Endothelial cell of umbilical vein (primary cell): ENCODE measurements around the gene NKX1-2. TPM values are rescaled to one million over a fixed set of nuclear protein-coding genes. Genes with fewer than 3 reads are reported as not detected.

Experiments used
- BruUV-seq: library from RNA; stranded (reverse); fragments of 400-500 nt; replicated peaks from 2 replicates; lab custom pipeline; 2021; lab: Mats Ljungman, UMichigan
- CTCF ChIA-PET: fragments of 300-600, 350-600 bp; sonication (Branson Sonifier 250); formaldehyde crosslinking; loops from one replicate; lab custom pipeline; 2021; ENCODE audit warnings: antibody characterized with exemption, inconsistent platforms; lab: Charles Lee
- POLR2A ChIA-PET: fragments of 300-600, 350-600 bp; sonication (Branson Sonifier 250); formaldehyde crosslinking; loops from one replicate; lab custom pipeline; 2021; ENCODE audit warnings: antibody characterized with exemption, inconsistent platforms; lab: Charles Lee
- DNase-seq: peaks from one replicate; pipeline ENCODE4 v3.0.0-alpha.2; 2011; ENCODE audit warnings: low read depth, low spot score
- FAIRE-seq: peaks from 2 replicates; lab custom pipeline; 2011; peaks lifted over from hg19 to GRCh38; lab: Jason Lieb, UNC
- H2AFZ ChIP-seq: 2 replicates; pipeline ENCODE4 v1.6.0; 2012; ENCODE audit warnings: low read depth, low read length, control low read depth, inconsistent platforms
- H3K27ac ChIP-seq: 2 replicates; pipeline ENCODE4 v1.5.1; 2011; ENCODE audit warnings: low read depth, mild to moderate bottlenecking, control low read depth, low read length, moderate library complexity; ENCODE audit not compliant: insufficient read depth
- H3K27me3 ChIP-seq, 2 experiments: 2 replicates each; pipeline versions ENCODE4 v1.6.0 to v1.6.1; 2011; ENCODE audit warnings: low read length in 2 of 2, mixed read lengths in 1 of 2; ENCODE audit not compliant: control insufficient read depth in 2 of 2, insufficient read depth in 2 of 2
- H3K36me3 ChIP-seq, 2 experiments: 2 replicates in 1 of 2; 3 replicates in 1 of 2; pipeline ENCODE4 v1.5.1; 2011; ENCODE audit warnings: low read length in 2 of 2, mild to moderate bottlenecking in 1 of 2, moderate library complexity in 1 of 2; ENCODE audit not compliant: control insufficient read depth in 2 of 2, insufficient read depth in 2 of 2; ENCODE audit errors: extremely low read depth in 1 of 2
- H3K4me1 ChIP-seq: 3 replicates; pipeline ENCODE4 v1.5.1; 2011; ENCODE audit warnings: mild to moderate bottlenecking, low read length; ENCODE audit not compliant: control insufficient read depth, insufficient read depth; ENCODE audit errors: extremely low read depth
- H3K4me2 ChIP-seq: 2 replicates; pipeline ENCODE4 v1.6.1; 2011; ENCODE audit warnings: low read length, control low read depth, mixed read lengths; ENCODE audit not compliant: insufficient read depth
- H3K4me3 ChIP-seq, 3 experiments: fragments of 200-600 bp in 1 of 3; sonication (generic), shearing (Covaris generic) in 1 of 3; replicated peaks in 1 of 3; 2 replicates each; pipeline ENCODE4 v1.5.1; 2011 to 2016; ENCODE audit warnings: control low read depth in 3 of 3, low read length in 3 of 3, mild to moderate bottlenecking in 2 of 3, inconsistent platforms in 1 of 3, low read depth in 1 of 3, moderate library complexity in 1 of 3; ENCODE audit not compliant: insufficient read depth in 1 of 3
- H3K79me2 ChIP-seq: 2 replicates; pipeline ENCODE4 v1.6.0; 2012; ENCODE audit warnings: low read length, inconsistent platforms; ENCODE audit not compliant: control insufficient read depth, insufficient read depth
- H3K9ac ChIP-seq: replicated peaks from 2 replicates; pipeline ENCODE3; 2011; ENCODE audit warnings: low read length, control low read depth; ENCODE audit not compliant: insufficient read depth; ENCODE audit errors: extremely low read depth
- H3K9me1 ChIP-seq: replicated peaks from 3 replicates; pipeline ENCODE4 v1.6.0; 2011; ENCODE audit warnings: mild to moderate bottlenecking, low read length; ENCODE audit not compliant: control insufficient read depth, insufficient read depth; ENCODE audit errors: extremely low read depth
- H3K9me3 ChIP-seq: replicated peaks from 2 replicates; pipeline ENCODE4 v1.5.1; 2012; ENCODE audit warnings: low read length, inconsistent platforms; ENCODE audit not compliant: control insufficient read depth, insufficient read depth
- H4K20me1 ChIP-seq: replicated peaks from 2 replicates; pipeline ENCODE3; 2011; ENCODE audit warnings: mild to moderate bottlenecking, low read length; ENCODE audit not compliant: control insufficient read depth, insufficient read depth; ENCODE audit errors: extremely low read depth
- EZH2 ChIP-seq: IDR thresholded peaks from 2 replicates; pipeline ENCODE4 v1.6.1; 2012; ENCODE audit warnings: borderline replicate concordance, low read depth, mild to moderate bottlenecking, moderate library complexity, low read length, inconsistent platforms; ENCODE audit not compliant: severe bottlenecking
- FOS ChIP-seq: IDR thresholded peaks from 2 replicates; pipeline ENCODE4 v1.6.1; 2011; ENCODE audit warnings: mild to moderate bottlenecking, low read length, moderate library complexity, borderline replicate concordance; ENCODE audit not compliant: insufficient read depth
- GATA2 ChIP-seq: IDR thresholded peaks from 2 replicates; pipeline ENCODE4 v1.7.0; 2011; ENCODE audit warnings: low read depth, mild to moderate bottlenecking, moderate library complexity, mixed read lengths, low read length; ENCODE audit not compliant: insufficient read length, insufficient read depth
- JUN ChIP-seq: IDR thresholded peaks from 2 replicates; pipeline ENCODE4 v1.6.1; 2011; ENCODE audit warnings: borderline replicate concordance, low read depth; ENCODE audit not compliant: insufficient read length, insufficient read depth
- MAX ChIP-seq: IDR thresholded peaks from 2 replicates; pipeline ENCODE4 v1.6.1; 2011; ENCODE audit not compliant: insufficient read depth, insufficient read length
- MYC ChIP-seq: IDR thresholded peaks from one replicate; pipeline ENCODE4 v1.6.1; 2011; ENCODE audit warnings: mild to moderate bottlenecking, low read depth, low read length
- POLR2A ChIP-seq: IDR thresholded peaks from 2 replicates; pipeline ENCODE4 v1.6.1; 2012; ENCODE audit warnings: low read depth, mild to moderate bottlenecking, control low read depth, low read length
- POLR2AphosphoS5 ChIP-seq: IDR thresholded peaks from 2 replicates; pipeline ENCODE4 v1.6.1; 2012; ENCODE audit warnings: low read depth, mild to moderate bottlenecking, control low read depth, low read length, moderate library complexity; ENCODE audit not compliant: insufficient read depth
- dilution Hi-C: fragments of 300-500 bp; cut with MboI; formaldehyde crosslinking; loops from one replicate; pipeline ENCODE4 v1.15.0; 2019; ENCODE audit warnings: low sequenced_read_pairs; ENCODE audit not compliant: extremely low pct_ligation_motif_present
- intact Hi-C: fragments of 100-400 bp; cut with micrococcal nuclease; formaldehyde crosslinking; loops from one replicate; pipeline ENCODE4 v1.10.0; 2022
- polyA plus RNA-seq, 4 experiments: library from polyadenylated mRNA; depleted of rRNA in 3 of 4; stranded (reverse) in 3 of 4; unstranded in 1 of 4; fragments of >200 nt; gene quantifications; 2 replicates each; pipeline versions ENCODE4 v1.2.1 to v1.2.3, GENCODE V29; 2011 to 2012; ENCODE audit warnings: missing spikeins in 1 of 4
- total RNA-seq: library from RNA; stranded (reverse); gene quantifications from 2 replicates; pipeline ENCODE4 v1.2.3, GENCODE V29; 2021
- TF ChIP-seq, protein P1 (sequence below), 2 donors: IDR thresholded peaks; 1 replicate in 1 of 2; 2 replicates in 1 of 2; pipeline ENCODE4 v1.5.1; 2011; ENCODE audit warnings: low read length in 2 of 2, mild to moderate bottlenecking in 2 of 2, moderate library complexity in 2 of 2, control low read depth in 1 of 2, inconsistent platforms in 1 of 2, low read depth in 1 of 2; ENCODE audit not compliant: insufficient read depth in 1 of 2; ENCODE audit errors: extremely low read depth in 1 of 2

NKX1-2 gene
- total and polyA plus RNA-seq, 2 donors (not counting 3 experiments of a cell fraction or from before 2014, with no cell fraction given): not detected

GRCh38 chr10:124497196-124497881 lies 47.5 kb upstream of the NKX1-2 start:
- no peak overlapping the region for H3K9ac ChIP-seq
- dilution Hi-C loops: no loop called here
- no peak overlapping the region for H3K27ac ChIP-seq
- no peaks in the 10 kb centered on the region for H3K27me3 ChIP-seq
- TF ChIP-seq EZH2 (no peak), POLR2A (no peak)
- H3K4me3 ChIP-seq: no peak overlapping the region
- no peaks in the 10 kb centered on the region for H3K9me1 ChIP-seq
- no peak overlapping the region for H3K4me2 ChIP-seq
- DNase-seq (no peak), FAIRE-seq (no peak)
- H3K79me2 ChIP-seq: no peaks in the 10 kb centered on the region
- intact Hi-C loops: no loop called here
- no TSS peak for BruUV-seq
- no peaks in the 10 kb centered on the region for H3K4me1 ChIP-seq
- ChIA-PET POLR2A (no interaction called here), CTCF (no interaction called here)
- no peaks in the 10 kb centered on the region for H3K9me3 ChIP-seq
- no peak overlapping the region for H2AFZ ChIP-seq
- H4K20me1 ChIP-seq: no peaks in the 10 kb centered on the region
- H3K36me3 ChIP-seq: no peaks in the 10 kb centered on the region

- H3K36me3 ChIP-seq: no peaks in the 10 kb centered on the region
- no peaks in the 10 kb centered on the region for H3K4me1 ChIP-seq
- FAIRE-seq: no peak
- H2AFZ ChIP-seq: no peak overlapping the region
- no peaks in the 10 kb centered on the region for H3K27me3 ChIP-seq
- H3K9me3 ChIP-seq: no peaks in the 10 kb centered on the region
- intact Hi-C loops (no loop called here), dilution Hi-C loops (no loop called here)
- H3K4me2 ChIP-seq: no peak overlapping the region
- no peak for TF ChIP-seq GATA2
- TF ChIP-seq JUN: no peak
- no peak for TF ChIP-seq MAX
- TF ChIP-seq, protein P1, sequence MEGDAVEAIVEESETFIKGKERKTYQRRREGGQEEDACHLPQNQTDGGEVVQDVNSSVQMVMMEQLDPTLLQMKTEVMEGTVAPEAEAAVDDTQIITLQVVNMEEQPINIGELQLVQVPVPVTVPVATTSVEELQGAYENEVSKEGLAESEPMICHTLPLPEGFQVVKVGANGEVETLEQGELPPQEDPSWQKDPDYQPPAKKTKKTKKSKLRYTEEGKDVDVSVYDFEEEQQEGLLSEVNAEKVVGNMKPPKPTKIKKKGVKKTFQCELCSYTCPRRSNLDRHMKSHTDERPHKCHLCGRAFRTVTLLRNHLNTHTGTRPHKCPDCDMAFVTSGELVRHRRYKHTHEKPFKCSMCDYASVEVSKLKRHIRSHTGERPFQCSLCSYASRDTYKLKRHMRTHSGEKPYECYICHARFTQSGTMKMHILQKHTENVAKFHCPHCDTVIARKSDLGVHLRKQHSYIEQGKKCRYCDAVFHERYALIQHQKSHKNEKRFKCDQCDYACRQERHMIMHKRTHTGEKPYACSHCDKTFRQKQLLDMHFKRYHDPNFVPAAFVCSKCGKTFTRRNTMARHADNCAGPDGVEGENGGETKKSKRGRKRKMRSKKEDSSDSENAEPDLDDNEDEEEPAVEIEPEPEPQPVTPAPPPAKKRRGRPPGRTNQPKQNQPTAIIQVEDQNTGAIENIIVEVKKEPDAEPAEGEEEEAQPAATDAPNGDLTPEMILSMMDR (IDR thresholded peaks at IDR 0.05; ENCODE audit: extremely low read depth in 1 of 2, insufficient read depth in 1 of 2, low read depth in 1 of 2, low read length in 2 of 2): no peak
- no peak for TF ChIP-seq FOS
- no peak for TF ChIP-seq MYC
- TF ChIP-seq POLR2AphosphoS5: no peak
- no peak for TF ChIP-seq EZH2
- TF ChIP-seq POLR2A: no peak
- H3K9ac ChIP-seq: no peak overlapping the region
- H3K79me2 ChIP-seq: no peaks in the 10 kb centered on the region
- H3K9me1 ChIP-seq: no peaks in the 10 kb centered on the region
- H3K4me3 ChIP-seq: no peak overlapping the region
- no peak overlapping the region for H3K27ac ChIP-seq
- DNase-seq: no peak
- BruUV-seq: no TSS peak
- H4K20me1 ChIP-seq: no peaks in the 10 kb centered on the region
- CTCF ChIA-PET: no interaction called here
- POLR2A ChIA-PET: no interaction called here
Measured at GRCh38 chr10:124496620-124497019, 46.8 kb upstream of the NKX1-2 start.
